Embryonic facial prominence (tissue), 1 donor: ENCODE results near the gene RNF175.
"Not testable (repeated sequence)": the region's sequence is repeated elsewhere in the genome, so short reads cannot be mapped to it uniquely, and the experiment has no call there.

ENCODE experiments used
- DNase-seq: peaks from one replicate; pipeline ENCODE4 v3.0.0-alpha.2; 2016; ENCODE audit errors: extremely low spot score

The RNF175 gene

GRCh38 chr4:153683763-153684181 lies 76.1 kb downstream of the RNF175 start:
- DNase-seq, result no peak

GRCh38 chr4:153679486-153679885 lies 80.3 kb downstream of the RNF175 start:
- DNase-seq, result no peak

GRCh38 chr4:153676984-153677383 lies 82.8 kb downstream of the RNF175 start:
- no peak for DNase-seq

- DNase-seq, result no peak
Observed at GRCh38 chr4:153676486-153676885, 83.3 kb downstream of the RNF175 start.

GRCh38 chr4:153669838-153670237 lies 90.0 kb downstream of the RNF175 start:
- no peak for DNase-seq

- DNase-seq, result no peak
Observed at GRCh38 chr4:153668647-153669046, 91.2 kb downstream of the RNF175 start.

GRCh38 chr4:153666505-153666904 lies 93.3 kb downstream of the RNF175 start:
- not testable (repeated sequence) for DNase-seq

GRCh38 chr4:153663667-153664066 lies 96.2 kb downstream of the RNF175 start:
- no peak for DNase-seq

- no peak for DNase-seq
Observed at GRCh38 chr4:153661908-153662307, 97.9 kb downstream of the RNF175 start.

- no peak for DNase-seq
Observed at GRCh38 chr4:153661215-153661822, 98.5 kb downstream of the RNF175 start.
